ENCODE measurements around the gene TRAPPC13.
"Not testable (repeated sequence)": the region's sequence is repeated elsewhere in the genome, so short reads cannot be mapped to it uniquely, and the experiment has no call there.

Gene TRAPPC13

DNA sequence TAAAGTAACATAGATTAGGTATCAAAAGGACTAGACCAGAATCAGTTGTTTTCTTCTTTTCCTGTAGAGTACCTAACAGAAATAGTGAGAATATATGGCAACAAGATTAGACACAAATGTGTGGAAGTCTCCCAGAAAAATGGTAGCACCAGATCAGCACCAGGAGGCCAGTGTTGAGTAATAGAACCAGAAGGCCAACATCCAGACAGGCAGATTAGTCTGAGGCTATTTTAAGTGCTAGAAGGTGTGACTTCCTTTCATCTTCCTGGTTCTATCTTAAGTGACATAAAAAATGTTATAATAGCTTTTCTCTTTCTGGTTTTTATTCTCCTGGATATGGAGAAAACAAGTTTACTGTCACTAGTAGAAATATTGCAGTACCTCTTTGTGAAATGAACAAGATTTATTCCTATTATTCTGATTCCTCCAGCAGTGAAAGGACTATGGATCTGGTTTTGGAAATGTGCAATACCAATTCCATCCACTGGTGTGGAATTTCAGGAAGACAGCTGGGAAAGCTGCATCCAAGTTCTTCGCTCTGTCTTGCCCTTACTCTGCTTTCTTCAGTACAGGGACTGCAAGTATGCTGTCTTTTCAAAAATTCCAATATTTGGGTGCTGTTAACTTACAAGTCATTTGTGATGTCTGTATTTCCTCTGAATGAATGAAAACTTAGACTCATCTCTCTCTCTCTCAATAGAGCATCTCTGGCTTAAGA, 39.1 kb downstream of the TRAPPC13 start:
- H3K27me3 Mint-ChIP-seq (ENCODE audit: low read depth) = no peaks in the 10 kb centered on the region
- H3K9me3 Mint-ChIP-seq = no peaks in the 10 kb centered on the region
- peaks cover 20% of the 10 kb centered on the region for H3K36me3 Mint-ChIP-seq (ENCODE audit: low read depth)
- peak overlapping the region in 1 of 3 experiments; percentile 0 for H3K27ac Mint-ChIP-seq
- no peak overlapping the region for H3K4me3 Mint-ChIP-seq
- TF ChIP-seq, protein P1, sequence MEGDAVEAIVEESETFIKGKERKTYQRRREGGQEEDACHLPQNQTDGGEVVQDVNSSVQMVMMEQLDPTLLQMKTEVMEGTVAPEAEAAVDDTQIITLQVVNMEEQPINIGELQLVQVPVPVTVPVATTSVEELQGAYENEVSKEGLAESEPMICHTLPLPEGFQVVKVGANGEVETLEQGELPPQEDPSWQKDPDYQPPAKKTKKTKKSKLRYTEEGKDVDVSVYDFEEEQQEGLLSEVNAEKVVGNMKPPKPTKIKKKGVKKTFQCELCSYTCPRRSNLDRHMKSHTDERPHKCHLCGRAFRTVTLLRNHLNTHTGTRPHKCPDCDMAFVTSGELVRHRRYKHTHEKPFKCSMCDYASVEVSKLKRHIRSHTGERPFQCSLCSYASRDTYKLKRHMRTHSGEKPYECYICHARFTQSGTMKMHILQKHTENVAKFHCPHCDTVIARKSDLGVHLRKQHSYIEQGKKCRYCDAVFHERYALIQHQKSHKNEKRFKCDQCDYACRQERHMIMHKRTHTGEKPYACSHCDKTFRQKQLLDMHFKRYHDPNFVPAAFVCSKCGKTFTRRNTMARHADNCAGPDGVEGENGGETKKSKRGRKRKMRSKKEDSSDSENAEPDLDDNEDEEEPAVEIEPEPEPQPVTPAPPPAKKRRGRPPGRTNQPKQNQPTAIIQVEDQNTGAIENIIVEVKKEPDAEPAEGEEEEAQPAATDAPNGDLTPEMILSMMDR (IDR thresholded peaks at IDR 0.05; ENCODE audit: unreplicated experiment in 3 of 3) = peak; percentile 37 to 49 (median 38)
- H3K4me1 Mint-ChIP-seq = peaks cover 10% of the 10 kb centered on the region

- H3K4me1 Mint-ChIP-seq = peaks cover 8% of the 10 kb centered on the region
- H3K36me3 Mint-ChIP-seq (ENCODE audit: low read depth) = no peaks in the 10 kb centered on the region
- no peak overlapping the region for H3K4me3 Mint-ChIP-seq
- no peak overlapping the region for H3K27ac Mint-ChIP-seq
- no peaks in the 10 kb centered on the region for H3K9me3 Mint-ChIP-seq
- TF ChIP-seq, protein P1 (IDR thresholded peaks at IDR 0.05; ENCODE audit: unreplicated experiment in 3 of 3) = no peak
- no peaks in the 10 kb centered on the region for H3K27me3 Mint-ChIP-seq (ENCODE audit: low read depth)
These were observed 43.9 kb downstream of the TRAPPC13 start for GRCh38 chr5:65668696-65669095.

DNA sequence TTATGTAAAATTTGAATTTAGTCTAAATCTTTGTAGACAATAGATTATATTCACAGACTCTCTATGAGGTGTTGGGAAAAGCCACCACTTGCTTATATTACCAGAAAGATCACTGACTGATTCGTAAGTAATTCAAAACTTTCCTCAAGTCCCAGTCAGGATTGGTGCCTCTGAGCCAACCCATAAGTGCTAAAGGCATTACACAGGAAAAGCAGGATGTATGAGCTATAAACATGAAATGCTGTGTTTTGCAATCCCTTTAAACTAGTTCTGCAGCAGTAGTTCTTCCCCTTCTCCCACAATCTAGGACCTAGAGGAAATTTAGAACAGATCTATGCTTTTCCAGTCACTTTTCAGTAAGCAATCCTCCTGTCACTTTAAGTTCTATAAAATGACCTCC, 48.0 kb downstream of the TRAPPC13 start:
- no peaks in the 10 kb centered on the region for H3K4me1 Mint-ChIP-seq
- H3K9me3 Mint-ChIP-seq = no peaks in the 10 kb centered on the region
- no peaks in the 10 kb centered on the region for H3K27me3 Mint-ChIP-seq (ENCODE audit: low read depth)
- H3K27ac Mint-ChIP-seq = no peak overlapping the region
- no peak overlapping the region for H3K4me3 Mint-ChIP-seq
- H3K36me3 Mint-ChIP-seq (ENCODE audit: low read depth) = peaks cover 26% of the 10 kb centered on the region
- TF ChIP-seq, protein P1 (IDR thresholded peaks at IDR 0.05; ENCODE audit: unreplicated experiment in 3 of 3) = no peak

GRCh38 chr5:65674749-65675148, 49.9 kb downstream of the TRAPPC13 start:
- Mint-ChIP-seq H3K36me3 (ENCODE audit: low read depth) (peaks cover 39% of the 10 kb centered on the region), H3K27me3 (ENCODE audit: low read depth) (no peaks in the 10 kb centered on the region), H3K4me3 (no peak overlapping the region), H3K27ac (no peak overlapping the region), H3K9me3 (no peaks in the 10 kb centered on the region), H3K4me1 (no peaks in the 10 kb centered on the region)
- TF ChIP-seq, protein P1 (IDR thresholded peaks at IDR 0.05; ENCODE audit: unreplicated experiment in 3 of 3) = no peak

GRCh38 chr5:65676056-65676455, 51.2 kb downstream of the TRAPPC13 start:
- H3K27ac Mint-ChIP-seq; H3K27me3 Mint-ChIP-seq (ENCODE audit: low read depth); H3K4me3 Mint-ChIP-seq; H3K9me3 Mint-ChIP-seq; H3K4me1 Mint-ChIP-seq: not testable (repeated sequence)
- H3K36me3 Mint-ChIP-seq (ENCODE audit: low read depth) = peaks cover 47% of the 10 kb centered on the region

GRCh38 chr5:65682148-65682547, 57.3 kb downstream of the TRAPPC13 start:
- no peaks in the 10 kb centered on the region for H3K27me3 Mint-ChIP-seq (ENCODE audit: low read depth)
- H3K36me3 Mint-ChIP-seq (ENCODE audit: low read depth) = peaks cover 49% of the 10 kb centered on the region
- no peak overlapping the region for H3K4me3 Mint-ChIP-seq
- H3K9me3 Mint-ChIP-seq = no peaks in the 10 kb centered on the region
- H3K27ac Mint-ChIP-seq = no peak overlapping the region
- TF ChIP-seq, protein P1 (IDR thresholded peaks at IDR 0.05; ENCODE audit: unreplicated experiment in 3 of 3) = no peak
- H3K4me1 Mint-ChIP-seq = no peaks in the 10 kb centered on the region

Data from nephron (organoid).